UCSD-AML1 (cell line): ENCODE data around the gene EMP3.
"Not testable (repeated sequence)": the region's sequence is repeated elsewhere in the genome, so short reads cannot be mapped to it uniquely, and the experiment has no call there.

ENCODE experiments used
- DNase-seq: peaks from one replicate; lab custom pipeline; 2025; ENCODE audit not compliant: unreplicated experiment; lab: John Stamatoyannopoulos, UW

The EMP3 gene

GRCh38 chr19:48371367-48371766, 46.0 kb downstream of the EMP3 start:
- no peak for DNase-seq

GRCh38 chr19:48371771-48372170, 46.4 kb downstream of the EMP3 start:
- not testable (repeated sequence) for DNase-seq

GRCh38 chr19:48372904-48373303, 47.6 kb downstream of the EMP3 start:
- DNase-seq, result no peak

- DNase-seq, result no peak
These were observed 48.2 kb downstream of the EMP3 start for GRCh38 chr19:48373567-48373966.

GRCh38 chr19:48378194-48378570, 52.8 kb downstream of the EMP3 start:
- DNase-seq, result no peak

GRCh38 chr19:48379058-48379457, 53.7 kb downstream of the EMP3 start:
- DNase-seq, result no peak
